Fibroblast of skin of right biceps (primary cell): ENCODE data around the gene CNOT2.
"Not testable (repeated sequence)": the region's sequence is repeated elsewhere in the genome, so short reads cannot be mapped to it uniquely, and the experiment has no call there.

Source experiments
- DNase-seq: peaks from one replicate; pipeline ENCODE4 v3.0.0-alpha.2; 2013

Gene CNOT2

GRCh38 chr12:70367258-70368141 lies 124.3 kb downstream of the CNOT2 start:
- no peak for DNase-seq

GRCh38 chr12:70372881-70373280 lies 129.6 kb downstream of the CNOT2 start:
- no peak for DNase-seq

GRCh38 chr12:70379846-70380245 lies 136.6 kb downstream of the CNOT2 start:
- no peak for DNase-seq

- DNase-seq, result peak; percentile 31
These were observed 140.3 kb downstream of the CNOT2 start for GRCh38 chr12:70383484-70383883.

GRCh38 chr12:70383886-70384285 lies 140.7 kb downstream of the CNOT2 start:
- DNase-seq, result no peak

GRCh38 chr12:70386771-70387170 lies 143.5 kb downstream of the CNOT2 start:
- no peak for DNase-seq

GRCh38 chr12:70389678-70390077 lies 146.4 kb downstream of the CNOT2 start:
- no peak for DNase-seq

- DNase-seq, result not testable (repeated sequence)
These were observed 149.4 kb downstream of the CNOT2 start for GRCh38 chr12:70392631-70393030.

- peak; percentile 90 for DNase-seq
These were observed 150.7 kb downstream of the CNOT2 start for GRCh38 chr12:70393787-70394499.

- DNase-seq, result no peak
These were observed 154.8 kb downstream of the CNOT2 start for GRCh38 chr12:70398002-70398401.

- DNase-seq, result no peak
These were observed 155.6 kb downstream of the CNOT2 start for GRCh38 chr12:70398862-70399261.

GRCh38 chr12:70399311-70399710 lies 156.1 kb downstream of the CNOT2 start:
- no peak for DNase-seq

GRCh38 chr12:70400124-70400523 lies 156.9 kb downstream of the CNOT2 start:
- DNase-seq, result no peak

- DNase-seq, result no peak
These were observed 159.4 kb downstream of the CNOT2 start for GRCh38 chr12:70402597-70402996.

GRCh38 chr12:70403826-70404225 lies 160.6 kb downstream of the CNOT2 start:
- no peak for DNase-seq
